K562 (cell line): ENCODE results near the gene HOXB7. TPM values are rescaled to one million over a fixed set of nuclear protein-coding genes. Genes with fewer than 3 reads are reported as not detected.

Experiments used
- BRF1 ChIP-seq: IDR thresholded peaks from 3 replicates; pipeline ENCODE4 v1.6.1; 2011; ENCODE audit warnings: borderline replicate concordance, mild to moderate bottlenecking; ENCODE audit not compliant: insufficient read length; ENCODE audit errors: extremely low read depth
- DEAF1 ChIP-seq: fragments of 450-650 bp; formaldehyde crosslinking; IDR thresholded peaks from 2 replicates; pipeline ENCODE4 v1.4.0; 2020; ENCODE audit warnings: mild to moderate bottlenecking, moderate library complexity
- GTF2F1 ChIP-seq: IDR thresholded peaks from 2 replicates; pipeline ENCODE4 v1.6.1; 2011; ENCODE audit warnings: low read depth, low read length, improper control_type of control experiment
- HLTF ChIP-seq: fragments of 450-650 bp; IDR thresholded peaks from 2 replicates; pipeline ENCODE4 v1.6.1; 2016
- MCM2 ChIP-seq: fragments of 450-650 bp; IDR thresholded peaks from 2 replicates; pipeline ENCODE4 v1.6.1; 2017; ENCODE audit warnings: low read depth, mild to moderate bottlenecking
- MTA3 ChIP-seq: fragments of 450-650 bp; formaldehyde crosslinking; IDR thresholded peaks from 2 replicates; pipeline ENCODE4 v1.6.1; 2017; ENCODE audit warnings: mild to moderate bottlenecking, borderline replicate concordance
- NCOA6 ChIP-seq: fragments of 450-650 bp; IDR thresholded peaks from 2 replicates; pipeline ENCODE4 v1.6.1; 2017; ENCODE audit warnings: mild to moderate bottlenecking
- NFXL1 ChIP-seq: fragments of 450-650 bp; formaldehyde crosslinking; IDR thresholded peaks from 2 replicates; pipeline ENCODE4 v1.4.0; 2021; ENCODE audit warnings: mild to moderate bottlenecking
- NR4A1 ChIP-seq, 2 experiments: fragments of 250-450 bp in 1 of 2; fragments of 450-650 bp in 1 of 2; sonication (Bioruptor Pico) in 1 of 2; IDR thresholded peaks; 2 replicates each; pipeline versions ENCODE4 v1.4.0 to v1.6.1; 2016 to 2020; ENCODE audit warnings: mild to moderate bottlenecking in 2 of 2, missing compliant biosample characterization in 1 of 2, missing genetic modification characterization in 1 of 2, moderate library complexity in 1 of 2
- NUFIP1 ChIP-seq: fragments of 450-650 bp; IDR thresholded peaks from 2 replicates; pipeline ENCODE4 v1.6.1; 2018; ENCODE audit not compliant: partially characterized antibody
- PCBP2 ChIP-seq: fragments of 200-400 bp; formaldehyde crosslinking; IDR thresholded peaks from 2 replicates; pipeline ENCODE4 v1.6.1; 2018; ENCODE audit warnings: low read length, low read depth, mild to moderate bottlenecking, moderate library complexity; ENCODE audit not compliant: poor library complexity, severe bottlenecking
- POLR2G ChIP-seq: fragments of 200-400 bp; formaldehyde crosslinking; IDR thresholded peaks from 2 replicates; pipeline ENCODE4 v1.6.1; 2017; ENCODE audit warnings: low read depth, mild to moderate bottlenecking, antibody characterized with exemption, low read length, moderate library complexity
- RBM17 ChIP-seq: fragments of 200-400 bp; formaldehyde crosslinking; IDR thresholded peaks from 2 replicates; pipeline ENCODE4 v1.6.1; 2017; ENCODE audit warnings: low read depth, mild to moderate bottlenecking, low read length, borderline replicate concordance
- SP2 ChIP-seq: IDR thresholded peaks from 2 replicates; pipeline ENCODE4 v1.6.1; 2011; ENCODE audit warnings: mild to moderate bottlenecking, low read depth, low read length, moderate library complexity; ENCODE audit not compliant: poor library complexity, severe bottlenecking; ENCODE audit errors: extremely low read depth
- ZNF232 ChIP-seq: sonication (generic); formaldehyde crosslinking; IDR thresholded peaks from 2 replicates; pipeline ENCODE4 v1.8.0; 2022; ENCODE audit warnings: mild to moderate bottlenecking, missing genetic modification reagents
- ZNF76 ChIP-seq: fragments of 250-450 bp; sonication (Bioruptor Pico); IDR thresholded peaks from 2 replicates; pipeline ENCODE4 v1.4.0; 2020; ENCODE audit warnings: mild to moderate bottlenecking, moderate library complexity, borderline replicate concordance
- ZNF778 ChIP-seq: fragments of 450-650 bp; formaldehyde crosslinking; IDR thresholded peaks from 2 replicates; pipeline ENCODE4 v1.4.0; 2020; ENCODE audit warnings: mild to moderate bottlenecking, moderate library complexity
- polyA plus RNA-seq, 8 experiments: library from polyadenylated mRNA; depleted of rRNA in 4 of 8; stranded (reverse) in 5 of 8; unstranded in 3 of 8; fragments of >200 nt; fragmentation: Nextera tagmentation in 2 of 8; fragmentation: Illumina TruSeq in 1 of 8; extraction: Ambion mirVana in 2 of 8; extraction: Trizol in 1 of 8; gene quantifications; 2 replicates each; pipeline versions ENCODE4 v1.2.1 to v1.2.3, GENCODE V29; 2011 to 2014; ENCODE audit warnings: inconsistent platforms in 1 of 8, missing spikeins in 1 of 8
- total RNA-seq, 7 experiments: library from RNA; depleted of rRNA in 6 of 7; stranded (reverse); fragments of >200 nt in 6 of 7; fragmentation: Illumina TruSeq in 2 of 7; extraction: Trizol in 2 of 7; gene quantifications; 2 replicates each; pipeline versions ENCODE4 v1.2.1 to v1.2.3, GENCODE V29; 2011 to 2021; ENCODE audit warnings: low replicate concordance in 1 of 7
- TF ChIP-seq, protein P1 (sequence below): fragments of 200-400 bp; formaldehyde crosslinking; IDR thresholded peaks from 2 replicates; pipeline ENCODE4 v1.6.1; 2017; ENCODE audit warnings: mild to moderate bottlenecking, low read depth, low read length, moderate library complexity
- TF ChIP-seq, protein P2 (sequence below): fragments of 250-450 bp; sonication (Bioruptor Pico); IDR thresholded peaks from 2 replicates; pipeline ENCODE4 v1.5.0; 2022; ENCODE audit warnings: mild to moderate bottlenecking
- TF ChIP-seq, protein P3 (sequence below): sonication (generic); formaldehyde crosslinking; IDR thresholded peaks from 2 replicates; pipeline ENCODE4 v1.9.0; 2022; ENCODE audit warnings: mild to moderate bottlenecking, missing genetic modification reagents

Gene HOXB7
- total and polyA plus RNA-seq, 9 of the 15 experiments (the other 6 are each of a cell fraction or from before 2014, with no cell fraction given): 5.5 to 16.7 (median 8.3) TPM

- TF ChIP-seq, protein P1, sequence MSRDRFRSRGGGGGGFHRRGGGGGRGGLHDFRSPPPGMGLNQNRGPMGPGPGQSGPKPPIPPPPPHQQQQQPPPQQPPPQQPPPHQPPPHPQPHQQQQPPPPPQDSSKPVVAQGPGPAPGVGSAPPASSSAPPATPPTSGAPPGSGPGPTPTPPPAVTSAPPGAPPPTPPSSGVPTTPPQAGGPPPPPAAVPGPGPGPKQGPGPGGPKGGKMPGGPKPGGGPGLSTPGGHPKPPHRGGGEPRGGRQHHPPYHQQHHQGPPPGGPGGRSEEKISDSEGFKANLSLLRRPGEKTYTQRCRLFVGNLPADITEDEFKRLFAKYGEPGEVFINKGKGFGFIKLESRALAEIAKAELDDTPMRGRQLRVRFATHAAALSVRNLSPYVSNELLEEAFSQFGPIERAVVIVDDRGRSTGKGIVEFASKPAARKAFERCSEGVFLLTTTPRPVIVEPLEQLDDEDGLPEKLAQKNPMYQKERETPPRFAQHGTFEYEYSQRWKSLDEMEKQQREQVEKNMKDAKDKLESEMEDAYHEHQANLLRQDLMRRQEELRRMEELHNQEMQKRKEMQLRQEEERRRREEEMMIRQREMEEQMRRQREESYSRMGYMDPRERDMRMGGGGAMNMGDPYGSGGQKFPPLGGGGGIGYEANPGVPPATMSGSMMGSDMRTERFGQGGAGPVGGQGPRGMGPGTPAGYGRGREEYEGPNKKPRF: no peak
- TF ChIP-seq PCBP2: no peak
- peak; percentile 14; the same call in 1 of the 2 replicates for TF ChIP-seq DEAF1 (CRISPR knock-in tag)
- TF ChIP-seq NUFIP1: no peak
- no peak for TF ChIP-seq RBM17
- TF ChIP-seq MTA3: no peak
- no peak for TF ChIP-seq ZNF76 (CRISPR knock-in tag)
- no peak for TF ChIP-seq HLTF
- 0 out of 2 replicates have a peak, but pooled peaks have one; percentile 20 for TF ChIP-seq GTF2F1
- TF ChIP-seq NFXL1: no peak
- TF ChIP-seq ZNF778: no peak
- TF ChIP-seq MCM2: no peak
- TF ChIP-seq NCOA6: no peak
- TF ChIP-seq SP2: no peak
- TF ChIP-seq NR4A1 (CRISPR knock-in tag; IDR thresholded peaks at IDR 0.05): no peak
- TF ChIP-seq NR4A1 (tag; IDR thresholded peaks at IDR 0.05): no peak
- no peak for TF ChIP-seq ZNF232 (CRISPR knock-in tag)
- TF ChIP-seq, protein P2, sequence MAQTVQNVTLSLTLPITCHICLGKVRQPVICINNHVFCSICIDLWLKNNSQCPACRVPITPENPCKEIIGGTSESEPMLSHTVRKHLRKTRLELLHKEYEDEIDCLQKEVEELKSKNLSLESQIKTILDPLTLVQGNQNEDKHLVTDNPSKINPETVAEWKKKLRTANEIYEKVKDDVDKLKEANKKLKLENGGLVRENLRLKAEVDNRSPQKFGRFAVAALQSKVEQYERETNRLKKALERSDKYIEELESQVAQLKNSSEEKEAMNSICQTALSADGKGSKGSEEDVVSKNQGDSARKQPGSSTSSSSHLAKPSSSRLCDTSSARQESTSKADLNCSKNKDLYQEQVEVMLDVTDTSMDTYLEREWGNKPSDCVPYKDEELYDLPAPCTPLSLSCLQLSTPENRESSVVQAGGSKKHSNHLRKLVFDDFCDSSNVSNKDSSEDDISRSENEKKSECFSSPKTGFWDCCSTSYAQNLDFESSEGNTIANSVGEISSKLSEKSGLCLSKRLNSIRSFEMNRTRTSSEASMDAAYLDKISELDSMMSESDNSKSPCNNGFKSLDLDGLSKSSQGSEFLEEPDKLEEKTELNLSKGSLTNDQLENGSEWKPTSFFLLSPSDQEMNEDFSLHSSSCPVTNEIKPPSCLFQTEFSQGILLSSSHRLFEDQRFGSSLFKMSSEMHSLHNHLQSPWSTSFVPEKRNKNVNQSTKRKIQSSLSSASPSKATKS: no peak
- TF ChIP-seq POLR2G: peak; percentile 59
- TF ChIP-seq, protein P3, sequence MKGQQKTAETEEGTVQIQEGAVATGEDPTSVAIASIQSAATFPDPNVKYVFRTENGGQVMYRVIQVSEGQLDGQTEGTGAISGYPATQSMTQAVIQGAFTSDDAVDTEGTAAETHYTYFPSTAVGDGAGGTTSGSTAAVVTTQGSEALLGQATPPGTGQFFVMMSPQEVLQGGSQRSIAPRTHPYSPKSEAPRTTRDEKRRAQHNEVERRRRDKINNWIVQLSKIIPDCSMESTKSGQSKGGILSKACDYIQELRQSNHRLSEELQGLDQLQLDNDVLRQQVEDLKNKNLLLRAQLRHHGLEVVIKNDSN: peak; percentile 92
- TF ChIP-seq BRF1: no peak
These were observed 32.7 kb downstream of the HOXB7 start, which contains the start of gene HOXB4 (continued) for GRCh38 chr17:48577946-48578615.
